AG08395 (cell line): Measurements from ENCODE around the gene CAPN5.
A peak's percentile ranks its signal among the peaks of the same experiment; 100 is the strongest.
"Not testable (repeated sequence)": the region's sequence is repeated elsewhere in the genome, so short reads cannot be mapped to it uniquely, and the experiment has no call there.

ENCODE experiments used
- DNase-seq: peaks from one replicate; pipeline ENCODE4 v3.0.0; 2012; ENCODE audit warnings: mixed read lengths, low spot score

Gene CAPN5

DNA sequence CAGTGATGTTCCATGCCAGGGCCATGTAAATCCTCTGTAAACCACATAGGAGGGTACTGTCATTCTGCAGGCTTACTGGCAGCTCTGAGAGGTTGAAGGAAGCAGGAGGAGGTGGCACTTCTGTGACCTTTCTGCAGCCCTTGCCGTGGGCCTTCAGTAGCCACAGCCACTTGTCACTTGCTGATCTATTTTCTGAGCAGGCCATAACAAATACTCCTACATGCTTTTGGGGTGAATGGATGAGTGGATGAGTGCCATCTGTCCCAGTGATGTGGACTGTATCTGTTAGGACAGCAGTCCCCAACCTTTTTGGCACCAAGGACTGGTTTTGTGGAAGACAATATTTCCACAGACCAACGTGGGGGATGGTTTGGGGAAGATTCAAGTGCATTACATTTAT, 22.4 kb upstream of the CAPN5 start:
- DNase-seq: no peak

DNA sequence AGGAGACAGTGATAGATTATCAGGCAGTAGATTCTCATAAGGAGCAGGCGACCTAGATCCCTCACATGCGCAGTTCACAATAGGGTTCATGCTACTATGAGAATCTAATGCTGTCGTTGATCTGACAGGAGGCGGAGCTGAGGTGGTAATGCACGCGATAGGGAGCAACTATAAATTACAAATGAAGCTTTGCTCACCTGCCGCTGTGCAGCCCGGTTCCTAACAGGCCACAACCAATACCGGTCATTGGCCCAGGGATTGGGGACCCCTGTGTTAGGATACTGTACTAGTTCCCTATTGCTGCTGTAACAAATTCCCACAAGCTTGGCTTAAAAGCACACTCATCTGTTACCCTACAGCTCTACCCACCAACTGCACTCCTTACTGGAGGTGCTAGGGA, 21.9 kb upstream of the CAPN5 start:
- no peak for DNase-seq

DNA sequence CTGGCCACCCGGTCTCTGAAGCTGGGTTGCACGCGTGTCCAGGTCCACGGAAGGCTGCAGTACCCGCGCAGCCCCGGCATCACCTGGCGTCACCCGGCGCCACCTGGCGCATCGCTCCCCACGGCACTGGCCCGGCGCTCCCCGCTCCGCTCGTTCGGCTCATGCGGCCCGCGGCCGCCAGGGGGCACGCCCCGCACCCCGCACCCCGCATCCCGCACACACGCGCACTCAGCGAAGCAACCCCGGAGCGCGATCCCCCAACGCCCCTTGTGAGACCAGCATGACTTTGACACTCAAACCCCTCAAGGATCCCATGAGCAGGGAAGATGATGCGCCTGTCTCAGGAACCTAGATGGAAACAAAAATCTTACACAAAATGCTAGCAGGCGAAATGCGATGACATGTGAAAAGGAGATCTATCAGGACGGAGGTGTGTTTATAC, 20.7 kb upstream of the CAPN5 start:
- peak; percentile 47 for DNase-seq

DNA sequence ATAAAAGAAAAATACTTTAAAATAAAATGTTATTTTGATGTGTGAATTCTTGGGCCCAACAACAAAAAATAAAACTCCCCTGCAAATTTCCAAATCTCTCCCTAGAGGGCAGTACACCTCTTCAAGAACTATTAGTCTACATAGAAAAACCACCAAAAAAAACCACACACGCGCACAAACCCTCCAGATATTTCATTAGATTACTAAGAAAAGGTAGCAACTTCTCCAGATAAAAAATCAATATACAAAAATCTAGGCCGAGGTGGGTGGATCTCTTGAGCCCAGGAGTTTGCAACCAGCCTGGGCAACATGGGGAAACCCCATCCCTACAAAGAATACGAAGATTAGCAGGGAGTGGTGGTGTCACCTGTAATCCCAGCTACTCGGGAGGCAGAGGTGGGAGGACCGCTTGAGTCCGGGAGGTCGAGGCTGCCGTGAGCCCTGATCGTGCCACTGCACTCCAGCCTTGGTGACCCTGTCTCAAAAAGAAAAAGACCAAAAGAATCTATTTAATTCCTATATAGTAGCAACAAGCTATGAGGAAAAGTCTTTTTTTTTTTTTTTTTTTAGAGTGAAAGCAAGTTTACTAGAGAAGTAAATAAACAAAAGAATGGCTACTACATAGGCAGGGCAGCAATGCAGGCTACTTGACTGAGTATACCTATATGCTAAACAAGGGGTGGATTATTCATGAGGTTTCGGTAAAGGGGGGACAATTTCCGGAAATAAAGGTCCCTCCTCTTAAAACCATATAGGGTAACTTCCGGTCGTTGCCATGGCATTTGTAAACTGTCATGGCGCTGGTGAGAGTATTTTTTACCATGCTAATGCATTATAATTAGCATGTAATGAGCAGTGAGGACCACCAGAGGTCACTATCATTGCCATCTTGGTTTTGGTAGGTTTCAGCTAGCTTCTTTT, 19.5 kb upstream of the CAPN5 start:
- DNase-seq: peak; percentile 74

DNA sequence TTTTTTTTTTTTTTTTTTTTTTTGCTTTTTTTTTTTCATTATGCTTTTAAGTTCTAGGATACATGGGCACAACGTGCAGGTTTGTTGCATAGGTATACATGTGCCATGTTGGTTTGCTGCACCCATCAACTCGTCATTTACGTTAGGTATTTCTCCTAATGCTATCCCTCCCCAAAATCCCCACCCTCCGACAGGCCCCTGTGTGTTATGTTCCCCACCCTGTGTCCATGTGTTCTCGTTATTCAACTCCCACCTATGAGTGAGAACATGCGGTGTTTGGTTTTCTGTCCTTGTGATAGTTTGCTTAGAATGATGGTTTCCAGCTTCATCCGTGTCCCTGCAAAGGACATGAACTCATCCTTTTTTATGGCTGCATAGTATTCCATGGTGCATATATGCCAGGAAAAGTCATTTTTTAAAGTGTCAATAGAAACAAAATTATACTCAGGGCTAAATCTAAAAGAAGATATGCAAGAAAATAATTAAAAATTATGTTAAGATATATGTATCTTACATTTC, 18.8 kb upstream of the CAPN5 start:
- not testable (repeated sequence) for DNase-seq

DNA sequence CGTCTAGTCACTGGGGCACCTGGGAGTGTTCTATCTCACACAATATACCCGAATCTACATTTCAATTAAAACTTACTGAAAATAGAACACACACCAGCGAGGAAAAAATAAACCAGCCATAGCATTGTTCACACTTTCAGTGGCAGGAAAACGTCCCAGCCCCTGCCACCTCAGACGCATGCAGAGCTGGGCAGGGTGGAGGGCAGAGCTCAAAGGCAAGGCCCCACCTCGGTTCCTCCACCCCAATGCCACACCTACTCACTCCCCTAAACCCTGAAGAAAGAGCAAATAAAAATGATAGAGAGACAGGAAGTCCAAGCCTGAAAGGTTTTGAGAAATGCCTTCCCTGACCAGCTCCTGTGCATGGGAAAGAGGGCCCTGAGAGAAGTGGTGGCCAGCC, 17.7 kb upstream of the CAPN5 start:
- no peak for DNase-seq

DNA sequence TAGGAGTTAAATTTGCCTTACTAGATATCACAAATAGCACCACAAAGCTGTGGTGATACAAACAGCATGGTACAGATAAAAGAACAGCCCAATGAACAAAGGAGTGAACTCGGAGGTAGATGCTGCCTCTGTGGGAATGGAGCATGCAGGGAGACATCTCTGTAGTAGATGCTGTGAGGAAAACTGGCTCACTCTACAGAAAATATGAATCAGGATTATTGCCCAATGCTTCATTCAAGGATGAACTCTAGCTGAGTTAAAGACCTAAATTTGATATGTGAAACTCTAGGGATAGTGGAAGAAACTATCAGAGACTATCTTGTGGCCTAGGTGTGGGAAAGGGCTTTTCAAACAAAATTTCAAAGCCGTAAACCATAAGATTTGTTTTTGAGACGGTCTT, 15.3 kb upstream of the CAPN5 start:
- DNase-seq: no peak

DNA sequence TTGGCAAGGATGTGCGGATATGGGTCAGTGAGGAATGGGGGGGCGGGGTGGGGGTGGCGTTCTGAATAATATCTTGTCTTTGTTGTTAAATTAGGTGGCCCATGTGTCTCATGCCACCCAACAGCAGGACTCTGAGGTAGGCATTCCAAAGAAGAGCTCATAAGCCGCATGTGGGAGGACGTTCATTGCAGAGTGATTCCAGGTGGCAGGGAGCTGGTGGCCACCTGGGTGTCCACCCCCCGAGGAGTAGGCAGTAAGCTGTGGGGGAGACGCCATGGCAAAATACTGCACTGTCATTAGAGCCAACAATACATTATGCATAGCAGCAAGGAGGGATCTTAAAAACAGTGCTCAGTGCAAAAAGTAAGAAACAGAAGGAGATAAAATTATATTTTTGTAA, 14.3 kb upstream of the CAPN5 start:
- DNase-seq: no peak

DNA sequence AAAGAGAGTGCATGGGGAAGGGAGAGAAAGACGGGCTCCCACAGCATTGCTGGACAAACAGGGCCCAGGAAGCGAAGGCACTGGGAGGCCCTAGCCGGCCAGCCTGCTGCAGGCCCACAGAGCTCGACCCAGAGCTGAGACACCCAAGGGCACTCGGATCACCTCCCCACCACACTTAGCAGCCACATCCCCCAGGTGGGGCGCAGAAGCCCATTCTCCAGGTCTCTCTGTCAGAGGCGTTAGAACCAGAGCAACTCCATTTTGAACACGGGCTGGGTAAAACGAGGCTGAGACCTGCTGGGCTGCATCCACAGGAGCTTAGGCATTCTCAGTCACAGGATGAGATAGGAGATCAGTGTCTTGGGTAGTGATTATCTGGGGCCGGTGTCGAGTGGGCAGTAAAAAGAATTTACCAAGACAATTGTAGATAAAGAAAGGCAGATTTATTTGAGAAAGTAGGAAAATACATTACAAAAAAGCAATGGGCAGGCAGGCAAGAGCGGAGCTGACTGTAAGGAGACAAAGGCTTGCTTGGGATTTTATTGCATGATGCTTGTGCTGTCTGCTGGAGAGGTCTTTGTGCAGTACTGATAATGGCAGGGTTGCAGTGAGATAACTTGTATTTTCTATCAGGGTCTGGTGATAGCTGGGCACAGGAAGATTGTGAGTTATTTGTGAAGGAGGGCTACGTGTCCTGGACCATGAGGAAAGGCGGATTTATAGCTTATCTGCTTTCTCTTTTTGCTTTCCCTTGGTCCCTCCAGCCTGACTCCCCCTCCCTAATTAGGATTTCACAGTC, 13.4 kb upstream of the CAPN5 start:
- DNase-seq: no peak

DNA sequence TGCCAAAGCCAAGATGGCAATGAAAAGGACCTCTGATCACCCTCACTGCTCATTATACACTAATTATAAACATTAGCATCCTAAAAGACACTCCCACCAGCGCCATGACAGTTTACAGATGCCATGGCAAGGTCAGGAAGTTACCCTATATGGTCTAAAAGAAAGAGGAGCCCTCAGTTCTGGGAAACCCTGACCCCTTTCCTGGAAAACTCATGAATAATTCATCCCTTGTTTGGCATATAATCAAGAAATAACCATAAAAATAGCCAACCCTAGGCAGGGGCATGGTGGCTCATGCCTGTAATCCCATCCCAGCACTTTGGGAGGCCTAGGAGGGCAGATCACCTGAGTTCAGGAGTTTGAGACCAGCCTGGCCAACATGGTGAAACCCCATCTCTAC, 12.7 kb upstream of the CAPN5 start:
- no peak for DNase-seq

DNA sequence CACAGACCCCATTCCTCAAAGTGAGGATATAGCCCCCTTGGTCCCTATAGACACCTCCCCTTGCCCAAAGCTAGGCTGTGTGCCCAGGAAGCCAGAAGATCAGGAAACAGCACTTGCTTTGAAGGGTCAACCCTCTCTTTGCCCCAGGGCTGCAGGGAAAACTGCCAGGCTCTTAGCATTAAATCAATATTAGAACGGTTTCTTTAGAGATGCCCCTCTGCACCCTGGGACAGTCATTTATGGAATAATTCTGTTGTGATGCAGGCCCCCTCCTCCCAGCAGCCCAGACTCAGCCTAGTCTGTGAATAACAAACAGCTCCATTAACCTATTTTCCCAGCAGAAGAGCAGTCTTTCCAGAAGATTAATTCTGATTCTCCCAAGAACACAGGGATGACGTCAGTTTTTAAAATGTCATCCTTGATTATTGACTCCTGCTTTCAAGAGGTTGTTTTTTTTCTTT, 11.6 kb upstream of the CAPN5 start:
- DNase-seq: no peak

DNA sequence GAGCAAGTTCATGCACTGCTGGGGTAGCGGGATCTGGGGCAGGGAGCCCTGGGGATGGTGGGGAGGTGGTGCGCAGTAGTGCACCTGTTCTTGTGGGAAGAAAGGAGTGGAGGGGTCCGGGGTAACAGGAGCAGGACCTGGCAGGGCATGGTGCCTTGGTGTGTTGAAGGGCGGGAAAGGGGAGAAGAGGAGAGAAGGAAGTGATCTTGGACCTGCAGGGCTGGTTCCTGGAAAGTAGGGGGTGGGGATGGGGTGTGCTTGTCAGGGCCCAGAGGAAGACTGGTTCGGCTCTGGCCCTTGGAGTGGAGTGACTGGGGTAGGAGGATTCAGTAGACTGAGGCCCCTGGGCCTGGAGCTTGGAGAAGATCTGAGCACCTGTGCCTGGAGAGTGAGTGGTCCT, 10.9 kb upstream of the CAPN5 start:
- DNase-seq: no peak

DNA sequence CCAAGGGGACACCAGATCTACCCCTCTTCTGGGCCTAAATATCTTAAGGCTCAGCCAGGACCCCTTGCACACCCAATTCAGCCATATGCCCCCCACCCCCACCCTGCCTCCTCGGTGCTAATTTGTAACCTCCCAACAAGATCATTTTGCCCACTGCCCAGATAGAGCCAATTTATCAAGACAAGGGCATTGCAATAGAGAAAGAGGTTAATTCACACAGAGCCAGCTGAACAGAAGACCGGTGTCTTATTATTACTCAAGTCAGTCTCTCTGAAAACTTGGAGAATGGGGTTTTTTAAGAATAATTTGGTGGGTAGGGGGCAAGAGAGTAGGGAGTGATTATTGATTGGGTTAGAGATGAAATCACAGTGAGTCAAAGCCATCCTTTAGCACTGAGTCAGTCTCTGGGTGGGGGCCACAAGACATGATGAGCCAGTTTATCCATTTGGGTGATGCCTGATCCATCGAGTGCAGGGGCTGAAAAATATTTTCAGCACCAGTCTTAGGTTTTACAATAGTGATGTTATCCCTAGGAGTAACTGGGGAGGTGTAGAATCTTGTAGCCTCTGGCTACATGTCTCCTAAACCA, 9.9 kb upstream of the CAPN5 start:
- no peak for DNase-seq

DNA sequence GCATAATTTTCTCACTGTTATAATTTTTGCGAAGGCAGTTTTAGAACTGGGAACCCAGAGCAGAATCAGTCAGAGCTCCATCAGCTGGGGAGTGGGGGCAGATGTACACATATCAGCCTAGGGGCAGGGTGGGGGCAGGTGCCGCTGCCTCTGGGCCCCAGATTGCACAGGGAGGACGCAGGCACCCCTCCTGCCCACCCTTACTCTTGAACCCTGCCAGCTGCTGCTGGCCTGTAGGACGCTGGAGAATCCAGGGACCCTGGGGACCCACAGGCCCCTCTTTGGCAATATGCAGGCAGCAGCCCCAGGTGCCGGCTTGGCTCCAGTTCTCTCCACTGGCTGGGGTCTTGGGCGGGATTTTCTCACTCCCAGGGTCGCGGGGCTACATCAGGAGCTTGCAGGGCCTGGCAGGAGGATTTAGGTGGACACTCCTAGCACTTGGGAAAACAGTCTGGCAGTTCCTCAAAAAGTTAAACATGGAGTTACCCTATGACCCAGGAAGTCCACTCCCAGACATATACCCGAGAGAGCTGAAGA, 8.8 kb upstream of the CAPN5 start:
- no peak for DNase-seq

DNA sequence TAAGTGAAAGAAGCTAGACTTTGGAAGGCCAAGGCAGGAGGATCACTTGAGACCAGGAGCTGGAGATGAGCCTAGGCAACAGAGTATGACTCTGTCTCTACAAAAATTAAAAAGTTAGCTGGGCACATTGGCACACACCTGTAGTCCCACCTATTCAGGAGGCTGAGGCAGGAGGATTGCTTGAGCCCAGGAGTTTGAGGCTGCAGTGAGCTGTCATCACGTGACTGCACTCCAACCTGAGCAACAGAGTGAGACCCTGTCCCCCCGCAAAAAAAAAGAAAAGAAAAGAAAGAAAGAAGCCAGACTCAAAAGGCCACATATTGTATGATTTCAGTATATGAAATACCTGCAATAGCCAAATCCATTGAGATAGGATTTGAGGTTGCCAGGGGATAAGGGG, 7.9 kb upstream of the CAPN5 start:
- no peak for DNase-seq

DNA sequence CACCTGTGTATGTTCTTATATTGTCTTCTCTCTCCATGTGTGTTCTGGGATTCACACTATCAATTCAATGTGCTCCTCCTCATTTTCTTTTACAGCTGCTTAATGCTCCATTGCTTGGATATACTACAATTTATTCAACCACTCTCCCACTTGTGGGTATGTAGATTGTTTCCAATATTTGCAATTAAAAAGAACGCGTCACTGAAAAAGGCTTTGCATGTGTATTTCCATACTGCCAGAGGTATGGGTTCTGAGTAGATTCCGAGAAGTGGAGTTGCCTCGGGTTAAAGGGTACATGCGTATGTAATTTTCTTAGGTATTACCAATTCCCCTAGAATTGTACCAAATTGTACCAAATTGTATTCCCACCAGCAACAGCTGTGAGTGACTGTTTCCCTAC, 7.0 kb upstream of the CAPN5 start:
- no peak for DNase-seq

DNA sequence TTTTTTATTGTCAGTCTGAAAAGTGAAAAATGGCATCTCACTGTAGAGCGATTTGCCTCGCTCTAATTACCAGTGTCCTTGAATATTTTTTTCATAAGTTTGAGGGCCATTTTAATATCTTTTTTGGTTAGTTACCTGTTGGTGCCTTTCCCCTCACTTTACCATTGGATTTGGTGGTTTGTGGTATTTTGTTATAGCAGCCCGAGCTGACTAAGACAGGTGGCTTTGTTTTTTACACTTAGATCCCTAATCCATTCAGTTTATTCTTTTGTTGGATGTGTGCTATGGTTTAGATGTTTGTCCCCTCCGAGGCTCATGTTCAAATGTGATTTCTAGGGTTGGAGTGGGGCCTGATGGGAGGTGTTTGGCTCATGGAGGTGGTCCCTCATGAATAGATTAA, 6.5 kb upstream of the CAPN5 start:
- DNase-seq: no peak

DNA sequence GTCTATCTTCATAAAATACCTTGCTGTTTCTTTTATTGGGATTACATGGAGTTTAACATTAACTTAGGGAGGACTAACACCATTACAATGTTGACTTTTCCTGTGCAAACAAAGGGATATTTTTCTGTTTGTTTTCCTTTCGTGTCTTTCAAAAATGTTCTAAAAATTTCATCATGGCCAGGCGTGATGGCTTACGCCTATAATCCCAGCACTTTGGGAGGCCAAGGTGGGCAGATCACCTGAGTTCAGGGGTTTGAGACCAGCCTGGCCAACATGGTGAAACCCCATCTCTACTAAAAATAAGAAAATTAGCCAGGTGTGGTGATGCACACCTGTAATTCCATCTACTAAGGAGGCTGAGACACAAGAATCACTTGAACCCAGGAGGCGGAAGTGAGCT, 5.5 kb upstream of the CAPN5 start:
- DNase-seq: not testable (repeated sequence)

DNA sequence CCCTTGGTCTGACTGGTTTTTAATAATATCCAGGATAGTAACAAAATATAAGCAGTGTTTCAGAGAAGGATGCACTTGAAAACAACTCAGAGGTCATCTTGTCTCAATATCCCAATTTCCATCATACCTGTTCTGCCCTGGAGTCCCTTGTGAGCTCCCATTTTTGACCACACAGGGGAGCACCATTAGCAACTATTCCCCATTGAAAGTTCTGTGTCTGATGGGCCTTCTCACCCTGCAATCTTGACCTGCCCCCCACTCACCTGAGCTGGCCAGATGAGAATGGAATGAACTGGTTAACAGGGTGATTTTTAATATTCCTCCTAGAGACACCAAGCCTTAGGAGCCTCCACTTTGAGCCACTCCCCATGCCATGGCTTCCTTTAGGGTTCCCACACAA, 3.8 kb upstream of the CAPN5 start:
- DNase-seq: no peak

DNA sequence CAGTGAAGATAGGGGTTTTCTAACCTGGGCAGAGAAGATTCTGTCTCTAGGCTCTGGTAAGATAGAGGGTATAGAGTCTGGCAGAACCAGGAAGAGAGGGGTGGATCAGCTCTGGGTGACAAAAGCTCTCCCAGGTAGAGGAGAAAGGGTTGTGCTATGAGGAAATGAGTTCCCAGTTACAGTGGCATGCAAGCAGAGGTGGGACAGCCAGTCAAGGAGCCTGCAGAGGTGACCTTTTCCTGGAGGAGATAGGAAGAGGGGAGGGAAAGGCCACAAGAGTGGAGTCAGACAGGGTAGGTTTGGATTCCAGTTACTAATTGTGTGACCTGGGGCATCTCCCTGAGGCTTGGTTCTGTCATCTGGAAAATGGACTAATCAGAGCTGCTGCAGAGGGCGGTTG, 3.4 kb upstream of the CAPN5 start:
- DNase-seq: no peak

DNA sequence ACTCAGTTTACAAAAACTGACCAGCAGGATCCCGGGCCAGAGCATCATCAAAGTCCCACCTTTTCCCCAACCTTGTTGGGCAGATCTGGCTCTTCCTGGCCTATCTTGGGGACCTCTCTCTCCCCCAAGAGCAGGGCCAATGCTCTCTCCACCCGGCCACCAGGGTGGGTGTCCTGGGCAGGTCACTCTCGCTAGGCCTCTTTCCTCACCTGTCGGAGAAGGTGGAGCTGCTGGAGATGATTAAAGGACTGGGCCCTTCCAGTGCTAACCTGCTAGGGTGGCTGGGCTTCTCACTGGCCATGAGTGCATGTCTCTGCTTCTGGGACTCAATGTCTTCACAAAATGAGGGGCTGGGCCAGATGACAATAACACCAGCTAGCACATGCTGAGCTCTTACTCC, 2.9 kb upstream of the CAPN5 start:
- DNase-seq: no peak

DNA sequence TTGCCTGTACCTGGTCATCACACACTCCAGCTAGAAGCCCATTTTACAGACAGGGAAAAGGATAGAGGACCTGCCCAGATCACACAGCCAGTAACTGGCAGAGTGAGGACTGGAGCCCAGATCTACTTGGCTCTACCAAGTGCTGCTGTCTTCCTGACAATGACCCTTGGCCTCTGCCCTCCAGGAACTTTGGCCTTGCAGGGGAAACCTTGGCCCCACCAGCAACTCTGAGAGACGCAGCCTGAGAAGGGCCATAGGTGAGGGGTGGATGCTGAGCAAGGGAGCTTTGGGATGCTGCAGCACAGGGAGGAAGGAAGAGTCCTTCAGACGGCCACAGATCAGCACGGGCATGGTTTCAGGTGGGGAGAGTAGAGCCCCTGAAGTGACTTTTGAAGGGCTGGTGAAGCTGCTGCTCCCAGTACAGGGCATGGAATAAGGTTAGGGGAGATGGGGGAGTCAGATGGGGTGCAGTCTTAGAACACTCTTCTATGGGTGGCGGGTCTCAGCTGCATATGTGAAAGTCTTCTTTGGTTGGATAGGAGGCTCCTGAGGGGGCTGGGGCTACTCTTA, 2.0 kb upstream of the CAPN5 start:
- DNase-seq: no peak
